HFF-Myc (cell line): Measurements from ENCODE around the gene INPP4B.

Experiments
- DNase-seq: peaks from one replicate; pipeline ENCODE4 v3.0.0-alpha.2; 2011; ENCODE audit warnings: low read depth; ENCODE audit errors: extremely low read depth
- H3K4me3 ChIP-seq: replicated peaks from 2 replicates; pipeline ENCODE4 v1.5.1; 2011; ENCODE audit warnings: low read depth, mild to moderate bottlenecking, control low read depth, low read length
- CTCF ChIP-seq: IDR thresholded peaks from 2 replicates; pipeline ENCODE4 v1.5.1; 2012; ENCODE audit warnings: mild to moderate bottlenecking, low read depth, low read length, control low read depth; ENCODE audit errors: missing control alignments

Gene INPP4B

DNA sequence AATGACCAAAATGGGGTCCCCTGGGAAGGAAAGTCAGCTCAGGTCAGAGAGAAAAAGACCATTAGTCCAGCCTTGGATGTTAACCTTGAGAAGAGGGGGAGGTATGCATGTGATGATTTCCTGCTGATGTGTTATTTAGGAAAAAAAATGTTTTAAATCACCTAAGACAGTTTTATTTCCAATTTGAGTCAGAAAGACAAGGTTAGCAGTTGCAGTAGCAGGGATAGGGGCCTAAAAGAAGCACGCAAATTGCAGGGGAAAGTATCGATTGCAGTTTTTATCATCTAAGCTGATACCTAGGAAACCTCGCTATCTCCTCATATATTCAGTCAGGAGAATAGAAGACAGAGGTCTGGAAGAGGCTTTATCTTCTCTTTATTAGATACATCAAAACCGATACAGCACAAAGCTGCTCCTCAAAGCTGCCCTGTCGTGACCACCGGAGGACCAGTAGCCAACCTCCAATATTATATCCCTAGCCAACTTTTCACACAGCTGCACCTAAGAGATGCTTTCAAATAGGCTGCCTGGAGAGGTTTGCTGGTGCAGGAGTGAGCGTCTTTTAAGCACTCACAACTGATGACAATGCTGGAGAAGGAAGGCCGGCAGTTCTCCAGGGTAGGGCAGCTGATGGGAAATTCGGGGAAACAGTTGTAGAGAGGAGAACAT, 289.4 kb downstream of the INPP4B start:
- no peak for DNase-seq
- TF ChIP-seq CTCF: no peak
- no peak overlapping the region for H3K4me3 ChIP-seq

GRCh38 chr4:142556048-142556447, 290.1 kb downstream of the INPP4B start:
- DNase-seq: no peak
- no peak overlapping the region for H3K4me3 ChIP-seq
- no peak for TF ChIP-seq CTCF

DNA sequence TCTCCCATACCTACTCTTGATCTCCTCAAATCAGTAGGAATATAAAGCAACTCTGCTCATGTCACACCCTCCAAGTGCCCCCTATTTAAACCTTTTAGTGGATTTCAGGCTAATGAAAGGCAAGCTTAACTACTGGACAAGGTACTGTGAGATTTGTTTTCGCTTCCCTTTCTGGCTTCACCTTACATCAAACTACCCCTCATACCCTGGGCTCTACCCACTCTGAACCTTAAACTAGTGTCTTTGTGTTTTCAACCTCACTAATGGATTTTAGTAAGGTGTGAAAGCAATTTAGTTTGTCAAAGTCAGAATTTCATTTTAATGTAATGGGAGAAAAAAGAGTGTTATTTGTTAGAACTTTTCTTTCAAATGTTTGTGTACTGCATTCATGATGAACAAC, 291.7 kb downstream of the INPP4B start:
- no peak for TF ChIP-seq CTCF
- no peak overlapping the region for H3K4me3 ChIP-seq
- DNase-seq: no peak

DNA sequence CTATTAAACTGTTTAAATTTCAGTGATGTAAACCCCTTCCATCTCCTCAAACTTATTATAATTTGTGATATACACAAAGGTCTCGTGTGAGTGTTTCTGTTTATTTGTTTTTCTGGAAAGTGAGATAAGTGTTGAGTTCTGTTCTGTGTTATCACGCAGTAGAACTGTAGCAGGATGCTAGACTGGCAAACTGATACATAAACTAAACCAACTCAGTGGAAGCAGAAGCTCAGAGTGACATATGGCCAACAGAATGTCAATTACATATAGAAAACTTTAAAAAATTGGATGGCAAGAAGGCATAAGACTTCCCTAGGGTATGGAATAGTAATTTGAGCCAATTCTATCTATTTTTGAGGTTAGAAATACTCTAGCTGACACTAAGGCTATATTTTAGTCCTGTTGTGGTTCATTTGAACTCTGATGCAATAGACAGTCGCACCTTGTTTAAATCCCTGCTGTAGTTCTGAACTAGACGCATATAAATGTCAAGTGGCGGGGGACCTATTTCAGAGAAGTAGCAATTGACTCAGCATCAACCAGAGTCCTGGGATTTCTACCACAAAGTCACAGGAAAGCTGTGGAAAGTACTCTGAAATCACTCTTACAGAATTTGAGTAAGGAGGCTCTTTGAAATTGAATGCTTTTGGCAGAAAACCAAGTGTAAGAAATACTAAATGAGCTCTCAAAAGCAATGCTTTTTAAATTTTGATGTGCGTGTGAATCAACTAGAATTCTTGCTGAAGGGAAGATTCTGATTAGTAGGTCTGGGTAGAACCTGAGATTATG, 294.4 kb downstream of the INPP4B start:
- no peak overlapping the region for H3K4me3 ChIP-seq
- TF ChIP-seq CTCF: no peak
- DNase-seq: no peak

DNA sequence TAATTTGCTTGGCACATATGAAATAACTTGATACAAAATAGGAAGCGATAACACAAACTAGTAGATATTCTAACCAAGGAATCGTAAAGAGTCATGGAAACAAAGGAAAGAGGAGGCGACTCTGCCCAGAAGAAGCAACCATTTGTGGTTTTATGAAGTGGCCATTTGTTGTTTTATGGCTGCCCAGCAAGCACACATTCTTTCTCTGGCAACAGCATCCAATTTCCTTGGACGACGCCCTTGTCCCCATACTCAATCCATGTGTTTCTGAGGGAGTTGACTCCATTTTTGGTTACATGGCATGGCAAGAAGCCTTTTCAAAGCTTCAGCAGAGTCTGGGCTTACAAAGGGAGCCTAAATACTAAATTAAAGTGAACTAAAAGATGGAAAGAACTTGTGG, 295.1 kb downstream of the INPP4B start:
- DNase-seq: no peak
- H3K4me3 ChIP-seq: no peak overlapping the region
- no peak for TF ChIP-seq CTCF

DNA sequence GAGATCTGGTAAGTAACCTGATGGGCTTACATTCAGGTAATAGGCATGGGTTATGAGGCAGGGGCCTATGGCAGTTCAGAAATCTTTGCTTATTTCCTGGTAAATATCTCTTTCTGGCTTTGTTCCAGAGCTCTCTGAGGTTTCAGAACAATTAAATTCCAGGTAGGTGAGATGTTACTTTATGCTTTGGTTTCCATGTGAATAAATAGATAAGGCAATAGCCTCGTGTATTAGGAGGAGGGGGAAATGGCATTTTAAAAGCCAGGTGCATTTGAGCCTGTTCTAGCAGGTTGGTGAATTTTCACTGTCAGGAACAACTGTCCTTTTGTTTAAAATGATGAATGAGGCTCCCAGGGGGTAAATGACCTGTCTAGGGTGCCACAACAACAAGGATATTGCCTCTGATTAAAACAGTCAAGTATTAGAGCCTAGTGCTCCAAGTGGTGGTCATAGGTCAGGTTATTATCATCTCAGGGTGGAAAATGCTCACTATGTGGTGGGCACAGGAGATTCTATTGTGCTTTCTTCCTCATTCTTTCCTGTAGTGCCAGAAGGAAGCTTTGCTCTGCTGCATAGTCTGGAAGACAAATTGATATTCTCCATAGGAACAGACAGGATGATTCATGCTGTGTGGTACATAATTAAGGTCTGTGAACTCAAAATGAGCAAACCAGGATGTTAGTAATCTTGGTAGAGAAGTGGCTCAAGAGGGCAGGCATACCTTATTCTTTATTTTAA, 296.2 kb downstream of the INPP4B start:
- no peak for TF ChIP-seq CTCF
- DNase-seq: no peak
- H3K4me3 ChIP-seq: no peak overlapping the region
